Kidney capillary endothelial cell (primary cell): ENCODE results near the gene TLK2.
"Not testable (repeated sequence)": the region's sequence is repeated elsewhere in the genome, so short reads cannot be mapped to it uniquely, and the experiment has no call there.

ENCODE experiments used
- DNase-seq: peaks from one replicate; pipeline ENCODE4 v3.0.0-alpha.2; 2018; ENCODE audit warnings: low spot score

Gene TLK2

GRCh38 chr17:62601471-62601870 lies 122.8 kb downstream of the TLK2 start:
- DNase-seq: no peak

- not testable (repeated sequence) for DNase-seq
Observed at GRCh38 chr17:62603783-62604182, 125.2 kb downstream of the TLK2 start.

GRCh38 chr17:62605588-62605987 lies 127.0 kb downstream of the TLK2 start:
- DNase-seq: no peak

GRCh38 chr17:62611292-62611691 lies 132.7 kb downstream of the TLK2 start:
- no peak for DNase-seq

GRCh38 chr17:62611728-62612127 lies 133.1 kb downstream of the TLK2 start:
- DNase-seq: peak; percentile 77

GRCh38 chr17:62612289-62612688 lies 133.7 kb downstream of the TLK2 start:
- not testable (repeated sequence) for DNase-seq

- not testable (repeated sequence) for DNase-seq
Observed at GRCh38 chr17:62613095-62613494, 134.5 kb downstream of the TLK2 start.

- no peak for DNase-seq
Observed at GRCh38 chr17:62614142-62614541, 135.5 kb downstream of the TLK2 start.

- DNase-seq: no peak
Observed at GRCh38 chr17:62615503-62615902, 136.9 kb downstream of the TLK2 start.

- no peak for DNase-seq
Observed at GRCh38 chr17:62616993-62617893, 138.6 kb downstream of the TLK2 start.

- DNase-seq: no peak
Observed at GRCh38 chr17:62617894-62618472, 139.4 kb downstream of the TLK2 start.

- no peak for DNase-seq
Observed at GRCh38 chr17:62618647-62619416, 140.2 kb downstream of the TLK2 start.

- no peak for DNase-seq
Observed at GRCh38 chr17:62619417-62620155, 141.0 kb downstream of the TLK2 start.

- DNase-seq: no peak
Observed at GRCh38 chr17:62621223-62621622, 142.6 kb downstream of the TLK2 start.

- DNase-seq: no peak
Observed at GRCh38 chr17:62625184-62625869, 146.7 kb downstream of the TLK2 start.

GRCh38 chr17:62625870-62626200 lies 147.2 kb downstream of the TLK2 start:
- no peak for DNase-seq

- DNase-seq: no peak
Observed at GRCh38 chr17:62626719-62627218, 148.1 kb downstream of the TLK2 start.

GRCh38 chr17:62627219-62627903 lies 148.7 kb downstream of the TLK2 start, which contains the start of gene MRC2:
TSS of gene MRC2 (plus strand) at chr17:62627670. CDS start at chr17:62627803, 133 bp downstream.
- DNase-seq: peak; percentile 55

GRCh38 chr17:62627904-62628633 lies 149.4 kb downstream of the TLK2 start:
- peak; percentile 26 for DNase-seq
